ENCODE data around the gene PLCB4. TPM values are rescaled to one million over a fixed set of nuclear protein-coding genes. Genes with fewer than 3 reads are reported as not detected.
"Not testable (repeated sequence)": the region's sequence is repeated elsewhere in the genome, so short reads cannot be mapped to it uniquely, and the experiment has no call there.

The PLCB4 gene
- total and polyA plus RNA-seq, 2 experiments from 2014 or later, result 31.6 to 39.2 TPM

DNA sequence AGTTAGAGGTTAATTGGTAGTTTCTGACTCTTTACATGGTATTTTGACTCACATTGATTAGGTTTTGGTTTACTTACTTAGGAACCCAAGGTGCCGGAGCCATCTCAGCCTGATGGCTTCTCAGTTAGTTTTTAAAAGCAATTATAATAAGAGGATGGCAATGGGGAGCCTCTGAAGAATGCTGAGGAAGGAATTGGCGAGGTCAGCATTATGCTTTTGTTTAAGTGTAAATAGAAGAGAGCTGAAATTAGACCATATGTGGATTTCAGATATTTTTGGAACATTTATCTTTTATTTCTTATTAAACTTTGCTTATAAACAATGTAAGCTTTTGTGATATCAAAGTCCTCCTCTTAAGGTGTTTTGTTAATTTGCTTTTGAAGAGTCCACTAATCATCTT, 77.8 kb downstream of the PLCB4 start:
- H3K36me3 ChIP-seq, result no peaks in the 10 kb centered on the region
- no peak for TF ChIP-seq CTCF (IDR thresholded peaks at IDR 0.05; ENCODE audit: low read depth, low read length)
- H3K27me3 ChIP-seq, result no peaks in the 10 kb centered on the region
- no peak for DNase-seq (ENCODE audit: low read depth in 1 of 2, low spot score in 1 of 2)
- no peaks in the 10 kb centered on the region for H3K4me1 ChIP-seq (ENCODE audit: low read depth)
- no peaks in the 10 kb centered on the region for H3K9me3 ChIP-seq (ENCODE audit: low read depth)
- H3K4me3 ChIP-seq, result no peak overlapping the region
- no peak overlapping the region for H3K27ac ChIP-seq

DNA sequence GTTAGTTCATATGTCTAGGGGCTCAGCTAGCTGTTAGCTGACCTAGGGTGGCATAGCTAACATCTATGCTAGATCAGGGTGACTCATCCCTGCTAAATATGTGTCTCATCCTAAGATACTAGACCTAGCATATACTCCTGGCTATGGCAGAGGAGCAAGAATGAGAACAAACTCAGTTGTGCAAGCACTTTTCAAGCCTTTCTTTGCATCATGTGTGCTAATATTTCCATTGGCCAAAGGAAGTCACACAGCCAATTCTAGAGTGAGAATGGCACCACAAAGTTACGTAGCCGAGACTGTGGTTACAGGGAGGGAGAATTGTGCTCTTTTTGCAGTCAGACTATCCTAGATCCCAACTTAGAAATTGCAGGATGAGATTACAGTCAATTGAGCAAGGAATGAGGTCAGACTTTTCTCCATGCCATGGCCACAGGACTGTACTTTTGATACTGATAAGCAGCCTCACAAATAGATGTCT, 78.7 kb downstream of the PLCB4 start:
- no peak for TF ChIP-seq CTCF (IDR thresholded peaks at IDR 0.05; ENCODE audit: low read depth, low read length)
- Histone ChIP-seq H3K9me3 (ENCODE audit: low read depth) (no peaks in the 10 kb centered on the region), H3K27ac (no peak overlapping the region), H3K4me3 (no peak overlapping the region), H3K27me3 (no peaks in the 10 kb centered on the region), H3K36me3 (no peaks in the 10 kb centered on the region), H3K4me1 (ENCODE audit: low read depth) (no peaks in the 10 kb centered on the region)
- peak in 1 of 2 donors; percentile 68 for DNase-seq (ENCODE audit: low read depth in 1 of 2, low spot score in 1 of 2)

GRCh38 chr20:9148291-9148690, 79.4 kb downstream of the PLCB4 start:
- Histone ChIP-seq H3K4me1 (ENCODE audit: low read depth) (no peaks in the 10 kb centered on the region), H3K36me3 (no peaks in the 10 kb centered on the region), H3K4me3 (no peak overlapping the region), H3K9me3 (ENCODE audit: low read depth) (no peaks in the 10 kb centered on the region), H3K27me3 (no peaks in the 10 kb centered on the region), H3K27ac (no peak overlapping the region)
- DNase-seq (ENCODE audit: low read depth in 1 of 2, low spot score in 1 of 2), result no peak
- TF ChIP-seq CTCF (IDR thresholded peaks at IDR 0.05; ENCODE audit: low read depth, low read length), result no peak

GRCh38 chr20:9149087-9149486, 80.2 kb downstream of the PLCB4 start:
- Histone ChIP-seq H3K4me1 (ENCODE audit: low read depth) (no peaks in the 10 kb centered on the region), H3K36me3 (no peaks in the 10 kb centered on the region), H3K4me3 (no peak overlapping the region), H3K9me3 (ENCODE audit: low read depth) (no peaks in the 10 kb centered on the region), H3K27me3 (no peaks in the 10 kb centered on the region), H3K27ac (no peak overlapping the region)
- DNase-seq (ENCODE audit: low read depth in 1 of 2, low spot score in 1 of 2), result no peak
- TF ChIP-seq CTCF (IDR thresholded peaks at IDR 0.05; ENCODE audit: low read depth, low read length), result no peak

GRCh38 chr20:9149796-9150195, 80.9 kb downstream of the PLCB4 start:
- no peak for TF ChIP-seq CTCF (IDR thresholded peaks at IDR 0.05; ENCODE audit: low read depth, low read length)
- Histone ChIP-seq H3K27me3 (no peaks in the 10 kb centered on the region), H3K36me3 (no peaks in the 10 kb centered on the region), H3K4me3 (no peak overlapping the region), H3K9me3 (ENCODE audit: low read depth) (no peaks in the 10 kb centered on the region), H3K27ac (no peak overlapping the region), H3K4me1 (ENCODE audit: low read depth) (no peaks in the 10 kb centered on the region)
- no peak for DNase-seq (ENCODE audit: low read depth in 1 of 2, low spot score in 1 of 2)

GRCh38 chr20:9150679-9151078, 81.8 kb downstream of the PLCB4 start:
- Histone ChIP-seq H3K4me3 (no peak overlapping the region), H3K9me3 (ENCODE audit: low read depth) (no peaks in the 10 kb centered on the region), H3K27ac (no peak overlapping the region), H3K4me1 (ENCODE audit: low read depth) (no peaks in the 10 kb centered on the region), H3K27me3 (no peaks in the 10 kb centered on the region), H3K36me3 (no peaks in the 10 kb centered on the region)
- no peak for DNase-seq (ENCODE audit: low read depth in 1 of 2, low spot score in 1 of 2)
- TF ChIP-seq CTCF (IDR thresholded peaks at IDR 0.05; ENCODE audit: low read depth, low read length), result no peak

GRCh38 chr20:9152139-9152538, 83.3 kb downstream of the PLCB4 start:
- not testable (repeated sequence) for H3K4me1 ChIP-seq (ENCODE audit: low read depth); H3K4me3 ChIP-seq; H3K36me3 ChIP-seq; H3K9me3 ChIP-seq (ENCODE audit: low read depth); H3K27me3 ChIP-seq; DNase-seq (ENCODE audit: low read depth in 1 of 2, low spot score in 1 of 2); H3K27ac ChIP-seq

Data from cardiac muscle cell (in vitro differentiated cells and primary cell).